Adrenal gland (tissue), 5 donors: ENCODE results near the gene EHMT1.

Experiments used
- POLR2A ChIP-seq, 2 donors: fragments of 450-650 bp; IDR thresholded peaks; one replicate each; pipeline ENCODE4 v1.6.1; 2017; ENCODE audit warnings: antibody characterized with exemption in 2 of 2, mild to moderate bottlenecking in 2 of 2, moderate library complexity in 1 of 2
- TF ChIP-seq, protein P1 (sequence below), 6 experiments: fragments of 450-650 bp in 4 of 6; fragments of 200-600 bp in 2 of 6; sonication (generic) in 1 of 6; IDR thresholded peaks; 1 replicate in 5 of 6; 2 replicates in 1 of 6; pipeline versions ENCODE4 v1.5.1 to v1.8.0; 2016 to 2021; ENCODE audit warnings: antibody characterized with exemption in 6 of 6, mild to moderate bottlenecking in 2 of 6, moderate library complexity in 1 of 6
- donor health status: DM: no; HTN: no; CAD: no.

DNA sequence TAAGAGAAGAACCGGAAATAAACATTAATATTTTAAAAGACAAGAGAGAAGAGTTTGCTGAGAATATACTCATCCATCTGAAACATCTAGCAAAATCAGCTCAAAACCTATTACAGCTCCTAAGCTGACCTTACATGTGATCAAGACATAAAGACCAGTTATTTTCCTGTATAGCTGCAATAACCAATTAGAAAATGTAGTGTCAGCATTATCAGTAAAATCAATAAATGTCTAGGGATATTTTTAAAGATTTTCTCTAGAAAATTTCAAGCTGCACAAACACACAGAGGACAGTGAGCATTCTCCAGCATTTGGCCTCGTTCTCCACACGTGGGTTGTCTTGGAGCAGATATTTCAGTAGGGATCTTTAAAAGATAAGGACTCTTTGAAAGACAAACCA lies 131.2 kb downstream of the EHMT1 start:
- TF ChIP-seq, protein P1, sequence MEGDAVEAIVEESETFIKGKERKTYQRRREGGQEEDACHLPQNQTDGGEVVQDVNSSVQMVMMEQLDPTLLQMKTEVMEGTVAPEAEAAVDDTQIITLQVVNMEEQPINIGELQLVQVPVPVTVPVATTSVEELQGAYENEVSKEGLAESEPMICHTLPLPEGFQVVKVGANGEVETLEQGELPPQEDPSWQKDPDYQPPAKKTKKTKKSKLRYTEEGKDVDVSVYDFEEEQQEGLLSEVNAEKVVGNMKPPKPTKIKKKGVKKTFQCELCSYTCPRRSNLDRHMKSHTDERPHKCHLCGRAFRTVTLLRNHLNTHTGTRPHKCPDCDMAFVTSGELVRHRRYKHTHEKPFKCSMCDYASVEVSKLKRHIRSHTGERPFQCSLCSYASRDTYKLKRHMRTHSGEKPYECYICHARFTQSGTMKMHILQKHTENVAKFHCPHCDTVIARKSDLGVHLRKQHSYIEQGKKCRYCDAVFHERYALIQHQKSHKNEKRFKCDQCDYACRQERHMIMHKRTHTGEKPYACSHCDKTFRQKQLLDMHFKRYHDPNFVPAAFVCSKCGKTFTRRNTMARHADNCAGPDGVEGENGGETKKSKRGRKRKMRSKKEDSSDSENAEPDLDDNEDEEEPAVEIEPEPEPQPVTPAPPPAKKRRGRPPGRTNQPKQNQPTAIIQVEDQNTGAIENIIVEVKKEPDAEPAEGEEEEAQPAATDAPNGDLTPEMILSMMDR (IDR thresholded peaks at IDR 0.05), result no peak
- TF ChIP-seq POLR2A (IDR thresholded peaks at IDR 0.05), result no peak
